HG03066 (cell line): ENCODE data around the gene NPFFR2.
"Not testable (repeated sequence)": the region's sequence is repeated elsewhere in the genome, so short reads cannot be mapped to it uniquely, and the experiment has no call there.

Experiments used
- ATAC-seq: cut with Tn5 transposase; IDR thresholded peaks from one replicate; pipeline ENCODE4 v1.9.1; 2021; ENCODE audit warnings: low read depth; ENCODE audit not compliant: unreplicated experiment

NPFFR2 gene

GRCh38 chr4:72031868-72032608 lies at the start of gene NPFFR2:
Gene NPFFR2, plus strand, starts transcription at chr4:72032000. Its CDS starts 96,592 bp downstream, at chr4:72128592.
- no peak for ATAC-seq

GRCh38 chr4:71992571-71993312 lies 39.1 kb upstream of the NPFFR2 start:
- ATAC-seq, result no peak

GRCh38 chr4:71994559-71994958 lies 37.2 kb upstream of the NPFFR2 start:
- ATAC-seq, result no peak

GRCh38 chr4:71995297-71995696 lies 36.5 kb upstream of the NPFFR2 start:
- no peak for ATAC-seq

- no peak for ATAC-seq
Observed at GRCh38 chr4:72006586-72006985, 25.2 kb upstream of the NPFFR2 start.

GRCh38 chr4:72011906-72012305 lies 19.9 kb upstream of the NPFFR2 start:
- no peak for ATAC-seq

GRCh38 chr4:72016011-72016410 lies 15.8 kb upstream of the NPFFR2 start:
- ATAC-seq, result no peak

- no peak for ATAC-seq
Observed at GRCh38 chr4:72019688-72020087, 12.1 kb upstream of the NPFFR2 start.

- no peak for ATAC-seq
Observed at GRCh38 chr4:72022553-72022952, 9.2 kb upstream of the NPFFR2 start.

- ATAC-seq, result no peak
Observed at GRCh38 chr4:72055566-72055965, 23.8 kb downstream of the NPFFR2 start.

GRCh38 chr4:72063726-72064125 lies 31.9 kb downstream of the NPFFR2 start:
- ATAC-seq, result no peak

- ATAC-seq, result no peak
Observed at GRCh38 chr4:72067051-72067450, 35.3 kb downstream of the NPFFR2 start.

- no peak for ATAC-seq
Observed at GRCh38 chr4:72073816-72074215, 42.0 kb downstream of the NPFFR2 start.

- ATAC-seq, result no peak
Observed at GRCh38 chr4:72076562-72076961, 44.8 kb downstream of the NPFFR2 start.

GRCh38 chr4:72077346-72077745 lies 45.5 kb downstream of the NPFFR2 start:
- no peak for ATAC-seq

- peak; percentile 68 for ATAC-seq
Observed at GRCh38 chr4:72084587-72085011, 52.8 kb downstream of the NPFFR2 start.

- not testable (repeated sequence) for ATAC-seq
Observed at GRCh38 chr4:72090606-72091005, 58.8 kb downstream of the NPFFR2 start.

- ATAC-seq, result no peak
Observed at GRCh38 chr4:72094059-72094797, 62.4 kb downstream of the NPFFR2 start.

- ATAC-seq, result no peak
Observed at GRCh38 chr4:72107456-72107855, 75.7 kb downstream of the NPFFR2 start.

- no peak for ATAC-seq
Observed at GRCh38 chr4:72109364-72109763, 77.6 kb downstream of the NPFFR2 start.

- ATAC-seq, result no peak
Observed at GRCh38 chr4:72109959-72110497, 78.2 kb downstream of the NPFFR2 start.
